GM12878 (cell line): Measurements from ENCODE around the gene HOXD12. TPM values are rescaled to one million over a fixed set of nuclear protein-coding genes. Genes with fewer than 3 reads are reported as not detected.

Experiments used
- ATAC-seq: fragments of 200-7000 bp; cut with Tn5 transposase; 3 replicates; pipeline ENCODE4 v1.9.1; 2020; ENCODE audit warnings: mild to moderate bottlenecking, moderate library complexity
- BruUV-seq: library from RNA; stranded (reverse); fragments of 400-500 nt; replicated peaks from 2 replicates; lab custom pipeline; 2021; lab: Mats Ljungman, UMichigan
- CTCF ChIA-PET: fragments of 300-600 bp; sonication (Branson Sonifier 250); formaldehyde crosslinking; extraction: SDS; loops from one replicate; lab custom pipeline; 2021; ENCODE audit warnings: inconsistent platforms; lab: Yijun Ruan, JAX
- POLR2A ChIA-PET: fragments of 350-600 bp; formaldehyde crosslinking; extraction: SDS; loops from one replicate; lab custom pipeline; 2021; ENCODE audit warnings: inconsistent platforms; lab: Charles Lee
- RAD21 ChIA-PET: fragments of 300-600 bp; sonication (Branson Sonifier 250); formaldehyde crosslinking; loops from one replicate; lab custom pipeline; 2023; ENCODE audit warnings: antibody characterized with exemption; ENCODE audit not compliant: unreplicated experiment; lab: Charles Lee
- SMC1A ChIA-PET: fragments of 300-600 bp; sonication (Branson Sonifier 250); formaldehyde crosslinking; loops from one replicate; lab custom pipeline; 2023; ENCODE audit not compliant: unreplicated experiment, uncharacterized antibody; lab: Charles Lee
- DNase-seq: peaks from one replicate; pipeline ENCODE4 v3.0.0-alpha.2; 2011; ENCODE audit warnings: low read depth, low spot score
- FAIRE-seq: peaks from 3 replicates; lab custom pipeline; 2011; peaks lifted over from hg19 to GRCh38; lab: Jason Lieb, UNC
- H2AFZ ChIP-seq: 2 replicates; pipeline ENCODE4 v1.6.0; 2011; ENCODE audit warnings: low read depth, low read length, control low read depth; ENCODE audit not compliant: control insufficient read depth
- H3K27ac ChIP-seq: 2 replicates; pipeline ENCODE4 v1.5.1; 2011; ENCODE audit warnings: control low read depth; ENCODE audit not compliant: control insufficient read depth, insufficient read depth
- H3K27me3 ChIP-seq, 2 experiments: replicated peaks in 1 of 2; 2 replicates each; pipeline versions ENCODE4 v1.6.0 to v1.6.1; 2011; ENCODE audit warnings: low read length in 1 of 2; ENCODE audit not compliant: control insufficient read depth in 2 of 2, insufficient read depth in 2 of 2
- H3K36me3 ChIP-seq, 2 experiments: 2 replicates each; pipeline ENCODE4 v1.5.1; 2011; ENCODE audit warnings: low read length in 1 of 2; ENCODE audit not compliant: control insufficient read depth in 2 of 2, insufficient read depth in 2 of 2
- H3K4me1 ChIP-seq: 2 replicates; pipeline ENCODE4 v1.6.1; 2011; ENCODE audit warnings: mild to moderate bottlenecking, low read length, moderate library complexity, mixed read lengths; ENCODE audit not compliant: control insufficient read depth, insufficient read depth
- H3K4me2 ChIP-seq: 2 replicates; pipeline ENCODE4 v1.6.0; 2011; ENCODE audit warnings: control low read depth; ENCODE audit not compliant: control insufficient read depth, insufficient read depth
- H3K4me3 ChIP-seq: fragments of 200-600 bp; sonication (generic); 2 replicates; pipeline ENCODE4 v1.5.1; 2016
- H3K79me2 ChIP-seq: 2 replicates; pipeline ENCODE4 v1.6.0; 2011; ENCODE audit warnings: low read length; ENCODE audit not compliant: control insufficient read depth, insufficient read depth
- H3K9ac ChIP-seq: 2 replicates; pipeline ENCODE4 v1.8.0; 2011; ENCODE audit warnings: low read length, control low read depth, mixed read lengths; ENCODE audit not compliant: control insufficient read depth, insufficient read depth
- H3K9me3 ChIP-seq: replicated peaks from 3 replicates; pipeline ENCODE4 v1.5.1; 2011; ENCODE audit warnings: mild to moderate bottlenecking, low read length; ENCODE audit not compliant: control insufficient read depth, insufficient read depth
- H4K20me1 ChIP-seq: 2 replicates; pipeline ENCODE4 v1.6.0; 2011; ENCODE audit not compliant: control insufficient read depth, insufficient read depth
- CEBPZ ChIP-seq: fragments of 150-350 bp; IDR thresholded peaks from 2 replicates; pipeline ENCODE4 v1.6.1; 2016; ENCODE audit warnings: low read depth, low read length
- IRF5 ChIP-seq: fragments of 450-650 bp; IDR thresholded peaks from 2 replicates; pipeline ENCODE4 v1.6.1; 2017; ENCODE audit warnings: borderline replicate concordance
- MYB ChIP-seq: fragments of 150-350 bp; IDR thresholded peaks from 2 replicates; pipeline ENCODE4 v1.6.1; 2014; ENCODE audit warnings: mild to moderate bottlenecking, low read depth, low read length, borderline replicate concordance
- RB1 ChIP-seq: fragments of 450-650 bp; formaldehyde crosslinking; IDR thresholded peaks from 2 replicates; pipeline ENCODE4 v1.6.1; 2017; ENCODE audit warnings: mild to moderate bottlenecking, borderline replicate concordance
- SUZ12 ChIP-seq: fragments of 200-600 bp; sonication (generic); IDR thresholded peaks from one replicate; pipeline ENCODE4 v1.6.1; 2018; ENCODE audit warnings: antibody characterized with exemption, mild to moderate bottlenecking; ENCODE audit not compliant: unreplicated experiment
- TCF12 ChIP-seq: IDR thresholded peaks from 2 replicates; pipeline ENCODE4 v1.6.1; 2011; ENCODE audit warnings: low read depth, mild to moderate bottlenecking, low read length
- YY1 ChIP-seq: IDR thresholded peaks from 2 replicates; pipeline ENCODE4 v1.6.1; 2011; ENCODE audit warnings: low read depth, mild to moderate bottlenecking, low read length
- ZNF217 ChIP-seq: fragments of 450-650 bp; IDR thresholded peaks from 2 replicates; pipeline ENCODE4 v1.6.1; 2017; ENCODE audit warnings: antibody characterized with exemption, mild to moderate bottlenecking
- WGBS: methylation state at CpG from one replicate; pipeline ENCODE4 v1.1.6; 2016; ENCODE audit warnings: low lambda C conversion rate; ENCODE audit not compliant: insufficient replicate concordance, insufficient coverage; ENCODE audit errors: missing lambda C conversion rate; 5-methylcytosine and 5-hydroxymethylcytosine counted together
- in situ Hi-C: fragments of 300-500 bp; cut with MboI; formaldehyde crosslinking; loops from 9 replicates; pipeline ENCODE4 v1.14.3; 2018; ENCODE audit warnings: mixed read lengths
- intact Hi-C: fragments of 100-400 bp; cut with micrococcal nuclease; formaldehyde crosslinking; loops from one replicate; pipeline ENCODE4 v1.14.2; 2022; ENCODE audit not compliant: unreplicated experiment
- polyA plus RNA-seq, 11 experiments: library from polyadenylated mRNA; depleted of rRNA in 4 of 11; unstranded in 6 of 11; stranded (reverse) in 5 of 11; fragments of >200 nt; fragmentation: Nextera tagmentation in 4 of 11; fragmentation: Illumina TruSeq in 1 of 11; extraction: Ambion mirVana in 4 of 11; extraction: Trizol in 1 of 11; gene quantifications; 1 replicate in 1 of 11; 2 replicates in 10 of 11; pipeline versions ENCODE4 v1.2.1 to v1.2.3, GENCODE V29; 2011 to 2016; ENCODE audit warnings: inconsistent platforms in 2 of 11, missing spikeins in 2 of 11, low read depth in 1 of 11
- total RNA-seq, 4 experiments: library from RNA; depleted of rRNA in 3 of 4; stranded (reverse); fragments of >200 nt in 3 of 4; fragmentation: Illumina TruSeq in 1 of 4; extraction: Trizol in 1 of 4; gene quantifications; 2 replicates each; pipeline versions ENCODE4 v1.2.1 to v1.2.3, GENCODE V29; 2013 to 2021

HOXD12 gene
- total and polyA plus RNA-seq, 10 of the 15 experiments (the other 5 are each of a cell fraction or from before 2014, with no cell fraction given), result not detected

DNA sequence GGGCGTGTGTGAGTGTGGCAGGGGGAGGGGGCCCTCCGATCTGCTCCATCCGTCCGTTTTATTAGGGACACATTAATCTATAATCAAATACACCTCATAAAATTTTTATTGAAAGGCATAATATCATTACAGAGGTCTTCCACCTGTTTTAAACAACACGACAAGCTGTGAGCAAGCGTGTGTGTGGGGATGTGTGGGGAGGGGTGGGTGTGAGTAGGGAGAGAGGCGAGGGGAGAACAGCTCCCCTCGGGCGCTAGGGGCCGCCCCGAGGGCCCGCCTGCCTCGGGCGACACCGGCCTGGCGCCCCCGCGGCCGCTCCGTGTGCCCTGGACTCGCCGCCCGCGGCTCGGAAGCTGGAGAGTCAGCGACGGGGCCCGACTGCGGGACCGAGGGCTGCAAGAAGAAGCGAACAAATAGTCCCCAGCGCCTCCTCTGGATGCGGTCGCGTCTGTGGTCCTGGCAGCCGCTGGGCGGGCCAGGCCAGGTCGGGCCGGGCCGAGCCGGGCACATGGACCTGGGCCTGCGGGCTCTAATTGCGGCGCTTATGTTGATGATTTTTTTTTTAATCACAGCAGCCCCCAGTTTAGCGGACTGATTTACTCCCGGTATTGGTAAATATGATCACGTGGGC lies 22.6 kb downstream of the HOXD12 start:
- in situ Hi-C loops, result loop anchor here (10.0 kb wide), 1 partner anchor 703 kb away; no protein-coding TSS in a partner anchor
- Histone ChIP-seq H3K4me3 (no peak overlapping the region), H4K20me1 (no peaks in the 10 kb centered on the region), H3K79me2 (no peaks in the 10 kb centered on the region), H3K9me3 (no peaks in the 10 kb centered on the region; the same call in 2 of the 3 replicates), H3K4me2 (no peak overlapping the region)
- DNase-seq, result no peak
- TF ChIP-seq RB1 (no peak), SUZ12 (peak; percentile 86), ZNF217 (no peak)
- TF ChIP-seq, all 136 proteins: peak for 1
- Histone ChIP-seq H3K27me3 (peaks cover 5 to 35% of the 10 kb centered on the region in 2 experiments), H3K4me1 (no peaks in the 10 kb centered on the region), H2AFZ (no peak overlapping the region), H3K9ac (no peak overlapping the region), H3K27ac (no peak overlapping the region), H3K36me3 (no peaks in the 10 kb centered on the region)
- ChIA-PET POLR2A (no interaction called here), RAD21 (no interaction called here), CTCF (interaction anchor here (2.1 kb wide), 1 partner anchor 530 kb away, joined by 7 read pairs; no protein-coding TSS in a partner anchor), SMC1A (no interaction called here)
- no peak for FAIRE-seq
- intact Hi-C loops, result no loop called here
- WGBS, result 42% methylated on average over 37 of the region's 47 CpGs
- ATAC-seq, result no peak
- BruUV-seq, result no TSS peak

DNA sequence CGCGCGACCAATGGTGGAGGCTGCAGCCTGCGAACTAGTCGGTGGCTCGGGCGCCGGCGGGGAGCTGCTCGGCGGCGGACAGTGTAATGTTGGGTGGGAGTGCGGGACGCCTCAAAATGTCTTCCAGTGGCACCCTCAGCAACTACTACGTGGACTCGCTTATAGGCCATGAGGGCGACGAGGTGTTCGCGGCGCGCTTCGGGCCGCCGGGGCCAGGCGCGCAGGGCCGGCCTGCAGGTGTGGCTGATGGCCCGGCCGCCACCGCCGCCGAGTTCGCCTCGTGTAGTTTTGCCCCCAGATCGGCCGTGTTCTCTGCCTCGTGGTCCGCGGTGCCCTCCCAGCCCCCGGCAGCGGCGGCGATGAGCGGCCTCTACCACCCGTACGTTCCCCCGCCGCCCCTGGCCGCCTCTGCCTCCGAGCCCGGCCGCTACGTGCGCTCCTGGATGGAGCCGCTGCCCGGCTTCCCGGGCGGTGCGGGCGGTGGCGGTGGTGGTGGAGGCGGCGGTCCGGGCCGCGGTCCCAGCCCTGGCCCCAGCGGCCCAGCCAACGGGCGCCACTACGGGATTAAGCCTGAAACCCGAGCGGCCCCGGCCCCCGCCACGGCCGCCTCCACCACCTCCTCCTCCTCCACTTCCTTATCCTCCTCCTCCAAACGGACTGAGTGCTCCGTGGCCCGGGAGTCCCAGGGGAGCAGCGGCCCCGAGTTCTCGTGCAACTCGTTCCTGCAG lies 23.3 kb downstream of the HOXD12 start, which contains the start of gene HOXD9:
TSS of gene HOXD9 (plus strand) at position 37 of the 728 bp plus-strand sequence. CDS start at position 87, 50 bp downstream.
- Histone ChIP-seq H3K27ac (no peak within 1 kb of the TSS), H4K20me1 (no peaks in the 10 kb centered on the region), H3K4me2 (no peak within 1 kb of the TSS), H3K4me1 (no peaks in the 10 kb centered on the region), H2AFZ (no peak within 1 kb of the TSS), H3K27me3 (peaks cover 5 to 30% of the 10 kb centered on the region in 2 experiments), H3K9me3 (no peaks in the 10 kb centered on the region; the same call in 2 of the 3 replicates), H3K4me3 (no peak within 1 kb of the TSS), H3K79me2 (no peaks in the 10 kb centered on the region), H3K9ac (no peak within 1 kb of the TSS), H3K36me3 (no peaks in the 10 kb centered on the region)
- WGBS, result 74% methylated on average over 42 of the region's 84 CpGs
- FAIRE-seq (no peak), DNase-seq (no peak), ATAC-seq (no peak)
- ChIA-PET SMC1A (no interaction called here), CTCF (interaction anchor here (2.1 kb wide), 1 partner anchor 529 kb away, joined by 7 read pairs; no protein-coding TSS in a partner anchor), POLR2A (no interaction called here)
- in situ Hi-C loops, result loop anchor here (10.0 kb wide), 1 partner anchor 702 kb away; no protein-coding TSS in a partner anchor
- BruUV-seq, result no TSS peak
- intact Hi-C loops, result no loop called here
- TF ChIP-seq YY1 (no peak), SUZ12 (peak; percentile 64), MYB (no peak), CEBPZ (no peak), IRF5 (no peak), TCF12 (no peak)
- TF ChIP-seq, all 136 proteins: peak for 1
- RAD21 ChIA-PET, result no interaction called here
